Right renal pelvis (tissue), 4 donors: ENCODE results near the gene ISOC1. TPM values are rescaled to one million over a fixed set of nuclear protein-coding genes. Genes with fewer than 3 reads are reported as not detected.

ENCODE experiments used
- DNase-seq, 4 donors: peaks; one replicate each; pipeline ENCODE4 v3.0.0-alpha.2; 2013; ENCODE audit warnings: low read depth in 4 of 4, low spot score in 3 of 4, missing footprints in 1 of 4
- polyA plus RNA-seq, 4 donors: library from polyadenylated mRNA; unstranded; fragments of 120-200 nt; gene quantifications; one replicate each; pipeline ENCODE4 v1.2.1, GENCODE V29; 2013; ENCODE audit not compliant: insufficient read length in 4 of 4

The ISOC1 gene
- polyA plus RNA-seq, result 10 to 100 TPM; 47.5 to 53.4 (median 50.5) TPM

- DNase-seq, result peak; percentile 73 to 85 (median 82)
Observed at GRCh38 chr5:129094087-129094923, at the start of gene ISOC1. TSS of gene ISOC1 (plus strand) at chr5:129094749. CDS start at chr5:129094767, 18 bp downstream.

- no peak for DNase-seq
Observed at GRCh38 chr5:129046151-129046550, 48.4 kb upstream of the ISOC1 start.

GRCh38 chr5:129048509-129048908, 46.0 kb upstream of the ISOC1 start:
- DNase-seq, result peak in 1 of 4 donors; percentile 23

- DNase-seq, result peak in 2 of 4 donors; percentile 8 to 25
Observed at GRCh38 chr5:129049126-129049799, 45.3 kb upstream of the ISOC1 start.

- no peak for DNase-seq
Observed at GRCh38 chr5:129051283-129051682, 43.3 kb upstream of the ISOC1 start.

- no peak for DNase-seq
Observed at GRCh38 chr5:129053438-129053837, 41.1 kb upstream of the ISOC1 start.

- no peak for DNase-seq
Observed at GRCh38 chr5:129057329-129057728, 37.2 kb upstream of the ISOC1 start.

- no peak for DNase-seq
Observed at GRCh38 chr5:129061849-129062248, 32.7 kb upstream of the ISOC1 start.

- no peak for DNase-seq
Observed at GRCh38 chr5:129063483-129064113, 31.0 kb upstream of the ISOC1 start.

GRCh38 chr5:129065721-129066120, 28.8 kb upstream of the ISOC1 start:
- DNase-seq, result no peak

GRCh38 chr5:129067745-129068144, 26.8 kb upstream of the ISOC1 start:
- no peak for DNase-seq

- no peak for DNase-seq
Observed at GRCh38 chr5:129069292-129069691, 25.3 kb upstream of the ISOC1 start.

GRCh38 chr5:129073111-129073510, 21.4 kb upstream of the ISOC1 start:
- DNase-seq, result no peak

GRCh38 chr5:129074903-129075302, 19.6 kb upstream of the ISOC1 start:
- no peak for DNase-seq

GRCh38 chr5:129077433-129078075, 17.0 kb upstream of the ISOC1 start:
- no peak for DNase-seq

- no peak for DNase-seq
Observed at GRCh38 chr5:129078247-129078646, 16.3 kb upstream of the ISOC1 start.

- DNase-seq, result no peak
Observed at GRCh38 chr5:129078660-129079059, 15.9 kb upstream of the ISOC1 start.

- no peak for DNase-seq
Observed at GRCh38 chr5:129079496-129079895, 15.1 kb upstream of the ISOC1 start.

GRCh38 chr5:129080766-129081165, 13.8 kb upstream of the ISOC1 start:
- no peak for DNase-seq

- no peak for DNase-seq
Observed at GRCh38 chr5:129082225-129083136, 12.1 kb upstream of the ISOC1 start.
